SU-DHL-6 (cell line): Measurements from ENCODE around the gene VAMP3.

Source experiments
- CTCF ChIP-seq: fragments of 200-600 bp; sonication (generic); IDR thresholded peaks from one replicate; pipeline ENCODE4 v1.5.1; 2017; ENCODE audit warnings: antibody characterized with exemption, mild to moderate bottlenecking, low read length, moderate library complexity; ENCODE audit not compliant: insufficient read depth, poor library complexity, severe bottlenecking
- EZH2phosphoT487 ChIP-seq: fragments of 200-600 bp; sonication (generic), shearing (Covaris generic); conservative IDR thresholded peaks from 2 replicates; pipeline ENCODE4 v1.6.1; 2018; ENCODE audit warnings: mild to moderate bottlenecking, antibody characterized with exemption, low read length, moderate library complexity, mixed read lengths

DNA sequence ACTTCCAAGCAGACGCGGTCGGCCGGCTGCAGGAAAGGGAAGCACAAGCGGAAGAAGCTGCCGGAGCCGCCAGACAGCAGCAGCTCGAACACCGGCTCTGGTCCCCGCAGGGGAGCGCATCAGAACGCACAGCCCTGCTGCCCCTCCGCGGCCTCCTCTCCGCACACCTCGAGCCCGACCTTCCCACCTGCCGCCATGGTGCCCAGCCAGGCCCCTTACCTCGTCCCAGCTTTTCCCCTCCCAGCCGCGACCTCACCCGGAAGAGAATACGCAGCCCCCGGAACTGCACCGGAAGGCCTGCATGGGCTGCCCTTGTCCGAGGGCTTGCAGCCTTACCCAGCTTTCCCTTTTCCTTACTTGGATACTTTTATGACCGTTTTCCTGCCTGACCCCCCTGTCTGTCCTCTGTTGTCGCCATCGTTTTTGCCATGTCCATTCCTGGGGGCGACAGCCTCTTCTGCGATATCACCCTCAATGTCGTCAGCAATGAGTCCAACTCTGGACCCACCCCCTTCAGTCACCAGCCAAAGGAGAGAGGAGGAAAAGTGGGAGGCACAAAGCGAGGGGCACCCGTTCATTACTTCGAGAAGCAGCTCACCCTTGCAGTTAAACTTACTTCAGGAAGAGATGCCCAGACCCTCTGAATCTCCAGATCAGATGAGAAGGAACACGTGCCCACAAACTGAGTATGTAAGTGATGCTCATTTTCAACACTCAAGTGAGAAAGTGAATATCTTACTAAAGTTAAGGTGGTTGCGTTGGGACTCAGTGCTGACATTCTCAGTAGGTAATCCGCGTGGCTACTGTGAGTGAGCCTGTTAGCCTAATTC is 56.2 kb downstream of the VAMP3 start:
- TF ChIP-seq CTCF (no peak), EZH2phosphoT487 (no peak)
